ENCODE measurements around the gene MOB3A.

MOB3A gene

DNA sequence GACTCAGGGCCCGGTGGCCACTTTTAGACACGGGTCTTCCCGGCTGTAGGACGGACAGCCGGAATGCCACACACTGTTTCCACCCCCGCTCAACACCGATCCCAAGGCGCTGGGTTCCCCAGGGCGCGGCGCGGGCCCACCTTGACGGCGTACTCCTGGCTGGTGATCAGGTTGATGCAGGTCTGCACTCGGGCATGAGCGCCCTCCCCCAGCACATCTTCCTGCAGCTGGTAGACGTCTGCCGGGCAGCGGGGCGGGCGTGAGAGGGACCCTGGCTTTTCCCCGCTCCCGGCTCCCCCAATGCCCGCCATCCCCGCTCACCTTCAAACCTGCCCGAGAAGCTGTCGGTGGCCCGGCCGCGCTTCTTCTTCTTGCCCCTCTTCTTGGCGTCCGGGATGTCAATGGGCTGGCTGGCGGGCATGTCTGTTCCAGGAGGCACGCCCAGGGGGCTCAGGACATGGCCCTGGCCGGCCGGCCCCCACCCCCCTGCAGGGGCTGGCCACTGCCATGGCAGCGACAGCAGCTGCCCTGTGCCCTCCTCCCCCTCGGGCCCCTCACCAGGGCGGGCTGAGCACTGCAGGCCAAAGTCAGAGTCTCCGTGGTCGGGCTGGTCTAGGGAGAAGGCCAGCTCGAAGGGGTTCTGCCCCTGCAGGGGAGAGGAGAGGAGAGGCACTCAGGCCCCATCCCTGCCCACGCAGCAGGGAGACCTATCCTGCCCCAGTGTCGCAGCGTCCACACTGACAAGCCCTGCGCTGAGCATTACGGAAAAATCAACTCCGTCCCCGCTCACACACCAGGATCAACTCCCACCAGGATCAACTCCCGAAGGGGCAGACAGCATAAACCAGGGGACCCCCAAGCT, 49.8 kb downstream of the MOB3A start:
- no peak for DNase-seq (ENCODE audit: low read depth in 2 of 2)

DNA sequence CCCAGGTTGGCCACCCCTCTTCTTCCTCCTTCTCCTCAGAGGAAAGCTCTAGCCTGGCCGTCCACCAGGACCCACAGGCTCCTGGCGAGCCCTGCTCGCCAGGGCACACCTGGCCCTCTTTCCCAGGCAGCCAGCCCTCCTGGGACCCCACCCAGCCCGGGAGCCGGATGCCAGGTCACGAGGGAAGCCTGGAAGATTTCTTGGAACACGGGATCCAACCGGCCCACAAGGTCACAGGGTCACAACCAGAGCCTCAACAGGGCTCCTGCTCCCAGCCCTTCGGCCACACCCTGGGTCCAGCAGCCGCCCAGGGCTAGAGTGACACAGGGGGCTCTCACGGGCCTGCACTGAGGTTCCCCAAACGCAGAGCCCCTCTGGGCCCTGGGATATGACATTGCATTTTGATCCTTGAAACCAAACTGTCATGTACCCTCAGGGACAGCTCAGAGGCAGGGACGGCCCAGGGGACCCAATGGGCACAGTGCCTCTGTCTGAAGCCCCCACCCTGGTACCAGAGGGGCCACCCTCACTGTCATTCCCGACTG, 50.6 kb downstream of the MOB3A start:
- no peak for DNase-seq (ENCODE audit: low read depth in 2 of 2)

DNA sequence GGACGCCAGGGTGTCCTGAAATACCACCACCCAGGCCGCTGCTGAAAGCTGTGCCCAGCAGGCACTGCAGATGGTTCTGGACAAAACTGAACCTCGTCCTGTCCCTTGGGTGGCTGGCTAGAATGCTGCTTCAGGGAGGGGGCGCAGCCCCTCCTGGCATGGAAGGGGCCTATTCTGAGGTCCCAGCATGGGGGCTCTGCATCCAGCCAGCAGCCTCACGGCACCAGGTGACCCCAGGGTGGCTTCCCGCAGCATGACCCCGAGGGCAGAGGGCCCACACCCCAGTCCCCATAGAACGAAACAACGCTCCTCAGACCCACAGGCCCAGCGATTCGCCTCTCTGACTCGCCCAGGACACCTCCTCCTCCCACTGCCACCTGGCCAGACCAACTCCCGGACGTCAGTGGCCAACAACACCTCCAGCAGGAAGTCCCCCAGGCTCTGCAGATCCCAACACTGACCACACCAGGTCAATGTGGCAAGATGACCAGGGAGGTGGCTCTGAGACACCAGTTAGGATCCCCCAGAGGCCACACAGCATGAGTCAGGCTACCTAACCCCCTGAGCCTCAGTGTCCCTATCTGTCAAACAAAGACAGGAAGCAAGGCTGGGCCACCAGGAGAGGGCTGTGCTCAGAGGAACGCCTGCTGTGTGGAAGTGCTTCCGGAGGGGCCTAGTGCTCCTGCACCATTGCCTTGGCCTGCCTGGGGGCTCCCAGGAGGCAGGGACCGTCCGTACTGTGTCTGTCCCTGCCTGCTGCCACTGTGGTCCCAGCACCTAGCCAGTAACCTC, 51.2 kb downstream of the MOB3A start:
- no peak for DNase-seq (ENCODE audit: low read depth in 2 of 2)

DNA sequence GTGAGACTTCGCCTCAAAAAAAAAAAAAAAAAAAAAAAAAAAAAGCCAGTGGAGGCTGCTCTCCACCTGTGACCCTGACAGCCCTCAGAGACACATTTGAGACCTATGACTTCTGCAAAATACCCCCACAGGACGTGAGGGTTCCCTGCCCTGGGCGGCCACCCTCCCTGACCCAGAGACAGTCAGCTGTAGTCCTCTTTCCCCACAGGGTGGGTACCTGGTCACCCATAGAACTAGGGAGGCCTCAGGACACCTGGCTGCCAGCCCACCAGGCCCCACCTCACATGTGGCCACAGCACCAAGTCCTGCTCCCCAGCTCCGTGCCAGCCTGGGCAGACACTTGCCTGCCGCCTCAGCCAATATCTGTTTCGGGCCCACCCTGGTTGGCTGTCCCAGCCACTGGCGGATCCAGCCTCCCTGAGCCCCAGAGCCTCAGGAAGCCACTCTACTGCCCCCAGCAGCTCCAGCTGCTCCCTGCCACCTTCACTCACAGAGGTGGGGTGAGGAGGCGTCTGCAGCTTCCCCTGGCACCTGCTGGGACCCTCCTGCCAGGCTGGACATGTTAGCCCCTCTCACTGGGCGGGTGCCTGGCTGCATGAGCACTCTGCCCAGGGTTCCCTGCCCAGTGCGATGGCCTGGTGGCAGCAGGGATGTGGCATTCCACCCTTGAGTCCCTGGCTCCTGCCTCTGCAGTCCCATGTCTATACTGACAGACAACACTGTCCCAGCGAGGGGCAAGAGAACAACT, 52.0 kb downstream of the MOB3A start:
- DNase-seq (ENCODE audit: low read depth in 2 of 2) = no peak

DNA sequence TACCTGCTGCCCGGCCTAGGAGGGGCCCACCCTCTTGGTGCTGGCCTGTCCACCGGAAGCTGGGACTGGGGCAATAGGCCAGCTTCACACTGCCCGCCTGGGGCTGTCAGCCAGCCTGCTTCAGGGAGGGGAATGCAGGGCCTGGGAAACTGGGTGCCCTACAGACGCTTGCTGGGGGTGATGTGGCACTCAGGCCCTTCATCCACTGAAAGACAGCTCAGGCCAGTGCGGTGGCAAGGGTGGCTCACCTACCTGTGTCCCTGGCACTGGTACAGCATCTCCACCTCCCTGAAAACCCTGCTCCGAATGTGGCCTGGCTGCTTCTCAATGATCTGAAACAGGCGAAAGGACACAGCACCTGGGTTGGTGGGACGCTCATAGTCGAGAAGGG, 52.9 kb downstream of the MOB3A start:
- no peak for DNase-seq (ENCODE audit: low read depth in 2 of 2)

DNA sequence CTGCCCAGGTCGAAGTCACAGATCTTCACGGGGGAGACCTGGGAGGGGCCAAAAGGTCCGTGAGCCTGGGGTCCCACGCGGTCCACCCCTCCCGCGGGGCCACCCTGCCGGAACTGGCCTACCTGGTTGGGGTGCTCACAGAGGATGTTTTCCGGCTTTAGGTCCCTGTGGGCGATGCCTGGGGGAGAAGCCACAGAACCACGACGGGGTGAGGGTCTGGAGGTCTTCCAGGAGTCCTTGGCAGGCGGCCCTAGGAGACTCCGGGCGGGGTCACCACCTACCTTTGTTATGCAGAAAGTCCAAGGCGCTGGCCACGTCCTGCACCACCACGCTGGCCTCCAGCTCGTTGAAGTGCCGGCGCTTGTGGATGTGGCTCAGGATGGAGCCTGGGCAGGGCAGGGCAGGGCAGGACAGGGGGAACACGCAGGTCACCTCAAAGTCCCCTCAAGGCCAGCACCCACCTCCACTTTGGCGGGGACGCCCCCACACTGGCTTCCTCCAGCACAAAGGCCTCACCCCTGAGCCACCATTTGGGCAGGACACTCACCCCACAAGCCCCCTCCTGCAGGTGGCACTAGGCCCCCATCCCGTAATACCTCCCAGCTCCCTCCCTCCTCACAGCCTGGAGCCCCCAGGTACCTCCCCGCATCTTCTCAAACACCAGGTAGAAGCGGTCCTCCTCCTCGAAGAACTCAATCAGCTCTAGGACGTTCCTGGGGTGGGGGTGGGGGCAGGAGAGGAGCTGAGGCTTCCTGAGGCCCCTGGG, 53.5 kb downstream of the MOB3A start:
- DNase-seq (ENCODE audit: low read depth in 2 of 2) = no peak

DNA sequence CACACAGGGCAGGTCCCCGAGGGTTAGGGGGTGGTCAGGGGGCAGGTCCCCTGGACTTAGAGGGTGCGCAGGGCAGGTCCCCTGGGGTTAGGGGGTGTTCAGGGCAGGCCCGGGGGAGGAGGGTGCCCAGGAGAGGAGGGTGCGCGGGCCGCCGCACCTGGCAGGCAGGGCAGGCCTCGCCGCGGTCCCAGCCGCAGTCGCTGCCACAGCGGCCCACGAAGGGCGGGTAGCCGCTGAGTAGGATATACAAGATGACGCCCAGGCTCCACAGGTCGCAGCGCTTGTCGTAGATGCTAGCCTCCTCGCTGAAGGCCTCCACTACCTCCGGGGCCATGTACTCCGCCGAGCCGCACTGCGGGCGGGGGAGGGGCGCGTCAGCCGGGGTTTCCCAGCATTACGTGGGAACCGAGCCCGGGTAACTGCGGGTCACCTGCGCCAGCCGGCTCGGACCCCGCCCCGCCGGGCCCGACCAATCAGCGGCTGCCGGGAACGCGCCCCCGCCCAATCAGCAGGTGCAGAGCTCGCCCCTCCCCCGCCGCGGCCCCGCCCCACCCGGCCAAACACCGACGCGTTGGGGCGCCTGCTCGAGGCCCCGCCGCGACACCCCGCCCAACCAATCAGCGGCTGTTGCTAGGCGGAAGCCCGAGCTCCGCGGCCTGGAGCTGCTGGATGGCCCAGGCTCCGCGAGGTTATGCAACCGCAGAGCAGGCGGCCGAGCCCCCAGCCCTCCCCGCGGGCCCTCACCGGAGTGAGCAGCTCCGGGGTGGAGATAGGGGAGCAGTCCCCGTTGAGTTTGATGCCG, 54.2 kb downstream of the MOB3A start:
- DNase-seq (ENCODE audit: low read depth in 2 of 2) = peak; percentile 99 to 100

DNA sequence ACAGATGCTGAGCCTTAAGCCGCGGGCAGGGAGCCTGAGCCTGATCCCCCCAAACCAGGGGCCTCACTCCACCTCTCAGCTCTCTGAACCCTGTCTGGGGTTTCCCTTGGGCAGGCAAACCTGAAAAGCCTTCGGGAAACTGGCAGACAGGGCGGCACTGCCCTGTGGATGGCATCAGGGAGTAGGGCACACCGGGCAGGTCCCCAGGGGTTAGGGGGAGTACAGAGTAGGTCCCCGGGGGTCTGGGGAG, 54.8 kb downstream of the MOB3A start:
- no peak for DNase-seq (ENCODE audit: low read depth in 2 of 2)

DNA sequence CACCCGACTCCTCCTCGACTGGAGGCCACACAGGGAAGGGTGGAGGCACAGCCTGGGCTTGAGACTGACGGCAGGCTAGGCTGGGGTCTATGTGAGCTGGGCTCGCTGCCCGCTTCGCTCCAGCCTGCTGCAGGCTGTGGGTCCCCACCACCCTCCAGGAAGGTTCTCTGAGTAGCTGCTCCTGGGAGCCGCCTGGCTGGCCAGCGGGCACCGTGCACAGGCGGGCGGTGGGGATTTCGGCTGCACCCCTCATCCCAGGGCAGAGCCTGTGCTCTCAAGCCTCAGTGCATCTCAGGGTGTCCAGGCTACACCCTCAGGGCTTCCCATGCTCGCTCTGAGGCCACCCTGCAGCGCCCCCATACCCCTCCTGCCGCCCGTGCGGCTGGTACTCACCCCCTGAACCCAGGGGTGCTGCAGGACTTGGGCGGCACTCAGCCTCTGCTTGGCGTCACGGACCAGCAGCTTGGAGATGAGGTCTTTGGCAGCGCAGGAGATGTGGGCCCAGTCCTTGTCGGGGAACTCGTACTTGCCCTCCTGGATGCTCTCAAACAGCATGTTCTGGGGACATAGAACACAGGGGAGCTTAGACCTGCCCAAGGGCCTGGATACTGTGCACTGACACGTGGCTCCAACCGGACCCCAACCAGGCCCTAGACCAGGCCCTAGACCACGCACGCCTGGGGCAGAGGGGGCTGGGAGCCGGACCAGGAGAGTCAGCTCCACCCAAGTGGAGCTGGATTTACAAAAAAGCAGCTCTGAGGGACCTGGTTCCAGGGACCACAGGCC, 55.3 kb downstream of the MOB3A start:
- no peak for DNase-seq (ENCODE audit: low read depth in 2 of 2)

DNA sequence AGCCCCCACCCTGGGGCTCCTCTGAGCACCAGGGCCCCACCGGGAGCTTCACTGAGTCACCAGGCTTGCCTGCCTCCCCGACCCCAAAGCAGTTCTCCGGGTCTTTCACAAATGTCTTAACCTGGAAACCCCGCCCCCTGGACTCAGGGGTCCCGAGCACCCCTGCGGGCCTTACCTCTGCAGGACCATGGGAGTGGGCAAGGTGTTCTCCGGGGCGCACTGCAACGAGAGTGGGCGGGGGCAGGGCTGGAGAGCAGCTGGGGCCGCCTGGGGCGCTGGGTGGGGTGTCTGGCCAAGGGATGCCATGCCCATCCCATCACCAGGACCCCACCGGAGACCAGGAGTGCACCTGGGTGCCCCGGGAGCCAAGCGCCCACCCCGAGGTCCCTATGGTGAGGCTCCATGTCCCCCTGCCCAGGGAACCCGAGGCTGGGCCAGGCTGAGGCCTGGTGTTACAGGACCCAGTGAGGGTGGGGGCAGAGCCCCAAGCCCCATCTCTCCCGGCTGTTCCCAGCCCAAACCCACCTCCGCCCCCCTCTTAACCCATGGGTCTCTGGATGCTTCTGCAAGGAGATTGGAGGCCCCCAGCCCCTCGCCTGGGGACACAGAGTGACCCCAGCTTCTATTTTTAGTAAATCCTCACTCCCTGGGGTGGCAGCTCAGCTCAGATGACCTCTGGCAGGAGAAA, 56.0 kb downstream of the MOB3A start:
- DNase-seq (ENCODE audit: low read depth in 2 of 2) = no peak

DNA sequence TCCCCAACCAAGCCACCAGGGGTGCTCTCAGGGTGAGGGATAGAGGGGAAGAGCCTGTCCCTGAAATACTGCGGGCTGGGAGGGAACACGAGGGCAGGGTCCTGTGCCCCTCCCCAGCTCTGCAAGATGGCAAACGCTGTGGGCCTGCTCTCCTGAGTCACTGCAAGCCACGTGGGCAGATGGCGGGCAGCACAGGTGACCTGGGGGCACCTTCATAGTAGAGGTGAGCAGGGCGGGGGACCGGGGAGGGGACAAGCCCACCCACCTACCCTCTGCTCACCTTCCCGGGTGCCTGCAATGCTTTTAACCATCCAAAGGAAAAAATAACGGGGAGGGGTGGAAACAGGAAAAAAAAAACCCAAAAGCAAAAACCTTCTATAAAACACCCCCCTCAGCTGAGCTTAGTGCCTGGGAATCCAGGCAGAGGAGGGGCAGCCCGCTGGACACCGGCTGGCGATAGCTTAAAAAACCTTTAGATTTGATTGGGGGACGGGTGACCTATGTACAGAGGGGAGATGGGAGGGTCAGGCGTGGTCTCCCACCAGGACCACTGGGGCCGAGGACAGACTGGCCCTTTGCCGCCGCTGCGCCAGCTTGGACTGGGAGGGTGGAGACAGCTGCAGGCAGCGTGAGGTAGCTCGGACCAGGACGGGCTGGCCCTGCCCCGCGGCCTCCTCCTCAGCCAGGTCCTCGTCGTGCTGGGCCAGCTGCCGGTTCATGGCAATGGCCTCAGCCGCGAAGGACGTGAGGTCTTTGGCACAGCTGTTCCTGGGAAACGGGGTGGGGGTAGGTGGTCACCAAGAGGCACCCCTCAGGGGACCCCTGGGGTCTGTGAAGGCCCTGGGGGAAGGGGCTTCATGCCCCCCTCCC, 56.8 kb downstream of the MOB3A start:
- DNase-seq (ENCODE audit: low read depth in 2 of 2) = no peak

DNA sequence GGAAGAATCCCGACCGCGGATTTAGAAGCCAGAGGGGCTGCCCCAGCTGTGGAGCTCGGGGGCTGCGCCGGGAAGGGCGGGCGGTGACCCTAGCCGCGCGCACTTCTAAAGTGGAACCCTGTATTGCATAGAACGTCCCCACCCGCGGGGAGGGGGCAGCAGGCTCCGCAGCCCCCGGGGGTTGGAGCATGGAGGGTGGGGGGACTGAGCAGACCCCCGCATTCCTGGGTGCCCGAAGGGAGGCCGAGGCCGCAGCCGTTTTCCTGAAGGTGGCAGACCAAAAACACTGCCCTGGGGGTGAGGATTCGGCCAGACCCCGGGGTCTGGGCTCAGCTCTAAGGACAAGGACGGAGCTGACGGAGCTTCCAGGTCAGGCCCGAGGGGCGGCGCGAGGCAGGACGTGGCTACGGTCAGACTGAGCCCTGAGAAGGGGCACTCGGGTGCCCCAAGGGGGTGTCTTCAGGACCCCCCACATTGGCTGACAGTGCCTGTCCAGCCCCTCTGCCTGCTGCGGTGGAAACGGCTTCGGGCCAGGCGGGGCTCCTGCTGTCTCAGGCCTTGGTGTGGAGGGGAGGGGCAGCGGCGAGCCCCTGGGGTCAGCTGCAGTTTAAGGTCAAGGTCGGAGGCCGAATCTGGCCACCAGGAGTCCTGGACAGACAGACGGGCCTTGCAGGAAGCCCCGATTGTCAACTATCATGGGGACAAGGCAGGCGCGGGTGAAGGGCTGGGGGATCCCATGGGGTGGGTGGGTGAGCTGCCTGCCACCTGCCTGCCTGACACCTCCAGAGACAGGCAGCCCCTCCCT, 57.6 kb downstream of the MOB3A start:
- DNase-seq (ENCODE audit: low read depth in 2 of 2) = no peak

DNA sequence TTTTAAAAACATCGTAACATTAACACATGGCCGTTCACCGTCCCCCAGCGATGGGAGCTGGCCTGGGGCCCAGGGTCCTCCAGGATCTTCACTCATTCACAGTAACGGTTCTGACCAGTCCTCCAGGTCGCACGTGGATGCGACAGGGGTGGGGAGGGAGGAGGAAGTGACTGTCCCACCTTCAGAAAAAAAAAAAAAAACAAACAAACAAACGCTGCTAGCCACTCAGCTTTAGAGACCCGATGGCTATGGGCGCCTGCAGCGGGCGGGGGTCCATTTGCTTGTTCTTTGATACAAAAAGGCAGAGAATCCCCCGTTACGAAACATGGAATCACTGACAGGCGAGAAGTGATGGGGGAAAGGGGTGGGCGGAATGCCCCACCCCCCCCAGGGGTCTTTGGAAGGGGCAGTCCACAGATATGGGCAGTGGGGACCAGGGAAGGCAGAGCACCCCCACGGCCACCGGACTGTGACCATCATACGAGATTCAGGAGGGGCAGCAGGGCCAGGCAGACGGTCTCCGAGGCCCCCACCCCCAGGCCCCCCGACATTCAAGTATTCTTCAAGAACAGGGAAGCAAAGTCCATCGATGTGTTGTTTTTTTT, 58.4 kb downstream of the MOB3A start:
- DNase-seq (ENCODE audit: low read depth in 2 of 2) = no peak

DNA sequence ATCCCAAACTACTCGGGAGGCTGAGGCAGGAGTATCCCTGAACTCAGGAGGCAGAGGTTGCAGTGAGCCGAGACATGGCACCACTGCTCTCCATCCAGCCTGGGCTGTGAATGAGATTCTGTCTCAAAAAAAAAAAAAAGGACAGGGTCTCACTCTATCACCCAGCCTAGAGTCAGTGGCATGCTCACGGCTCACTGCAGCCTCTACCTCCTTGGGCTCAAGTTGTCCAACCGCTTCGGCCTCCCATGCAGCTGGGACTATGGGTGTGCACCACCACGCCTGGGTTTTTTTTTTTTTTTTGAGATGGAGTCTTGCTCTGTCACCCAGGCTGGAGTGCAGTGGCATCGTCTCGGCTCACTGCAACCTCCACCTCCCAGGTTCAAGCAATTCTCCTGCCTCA, 59.7 kb downstream of the MOB3A start:
- DNase-seq (ENCODE audit: low read depth in 2 of 2) = no peak

DNA sequence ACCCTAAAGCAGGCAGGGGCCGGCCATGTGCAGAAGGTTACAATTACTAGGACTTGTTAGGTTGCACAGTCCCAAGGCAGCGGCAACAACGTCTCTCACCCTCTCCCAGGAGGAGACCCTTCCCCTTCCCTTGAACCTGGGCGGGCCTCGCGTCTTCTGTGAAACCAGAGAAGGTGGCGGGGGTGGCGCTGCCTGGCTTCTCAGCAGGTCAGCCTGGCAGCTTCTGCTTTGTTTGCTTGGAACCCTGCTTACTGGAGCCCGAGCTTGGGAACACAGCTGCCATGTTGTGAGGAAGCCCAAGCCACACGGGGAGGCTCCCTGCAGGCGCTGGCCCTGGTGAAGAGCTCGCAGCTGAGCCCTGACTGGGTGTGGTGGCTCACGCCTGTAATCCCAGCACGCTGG, 60.5 kb downstream of the MOB3A start:
- DNase-seq (ENCODE audit: low read depth in 2 of 2) = no peak

DNA sequence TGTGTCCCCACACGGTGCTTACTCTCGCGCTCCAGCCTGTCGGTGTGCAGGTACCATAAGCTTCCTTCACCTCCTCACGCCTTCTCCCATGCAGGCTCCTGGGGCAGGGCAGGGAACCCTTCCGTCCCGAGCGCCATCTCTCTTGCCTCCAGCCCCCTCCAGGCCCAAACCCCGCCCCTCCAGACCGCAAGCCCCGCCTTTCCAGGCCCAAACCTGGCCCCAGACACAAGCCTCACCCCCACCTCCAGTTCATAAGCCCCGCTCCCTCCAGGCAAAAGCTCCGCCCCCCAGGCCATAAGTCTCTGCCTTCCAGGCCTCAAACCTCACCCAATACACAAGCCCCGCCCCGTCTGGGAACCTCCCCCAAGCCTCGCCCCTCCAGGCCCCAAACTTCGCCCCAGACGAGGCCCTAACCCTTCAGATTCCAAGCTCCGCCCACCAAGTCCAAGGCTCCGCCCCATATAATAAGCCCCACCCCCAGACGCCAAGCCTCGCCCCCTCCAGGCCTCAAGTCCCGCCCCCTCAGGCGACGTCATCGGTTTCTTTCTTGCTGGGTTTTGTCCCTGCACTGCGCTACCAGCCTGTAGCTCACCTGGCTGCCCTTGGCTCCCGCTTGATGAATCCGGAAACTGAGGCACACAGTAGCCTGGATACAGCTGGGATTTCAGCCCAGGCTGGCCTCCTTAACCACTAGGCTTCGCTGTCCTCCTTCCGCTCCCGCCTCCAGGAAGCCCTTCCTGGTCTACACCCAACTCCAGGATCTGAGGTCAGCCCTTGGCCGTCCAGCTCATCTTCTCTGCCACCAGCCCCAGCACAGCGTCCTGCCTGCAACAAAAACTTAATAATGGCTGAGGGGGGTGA, 61.2 kb downstream of the MOB3A start:
- DNase-seq (ENCODE audit: low read depth in 2 of 2) = no peak
